ENCODE measurements around the gene RFX6. TPM values are rescaled to one million over a fixed set of nuclear protein-coding genes. Genes with fewer than 3 reads are reported as not detected.

Gene RFX6
- total RNA-seq, 2 donors from 2014 or later, result not detected

DNA sequence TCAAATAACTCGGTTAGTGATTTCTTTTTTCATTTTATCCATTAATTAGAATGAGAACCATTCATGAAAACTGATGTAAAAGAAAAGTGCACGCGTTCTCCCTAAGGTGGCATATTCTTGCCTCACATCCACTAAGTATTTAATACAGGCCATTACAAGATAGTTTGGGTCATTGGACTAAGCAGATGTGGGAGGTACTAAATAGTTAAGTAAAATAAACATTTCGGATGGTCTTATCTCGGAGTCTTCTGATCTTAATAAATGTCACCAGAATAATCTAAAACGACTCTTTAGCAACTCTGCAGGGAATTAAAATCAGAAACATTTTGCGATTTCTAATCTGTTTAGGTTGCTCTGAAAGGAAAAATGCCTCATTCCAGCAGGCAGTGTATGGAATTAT, 78.7 kb downstream of the RFX6 start:
- intact Hi-C loops (cut with DNase I), result no loop called here
- no peak for DNase-seq (ENCODE audit: low spot score)

DNA sequence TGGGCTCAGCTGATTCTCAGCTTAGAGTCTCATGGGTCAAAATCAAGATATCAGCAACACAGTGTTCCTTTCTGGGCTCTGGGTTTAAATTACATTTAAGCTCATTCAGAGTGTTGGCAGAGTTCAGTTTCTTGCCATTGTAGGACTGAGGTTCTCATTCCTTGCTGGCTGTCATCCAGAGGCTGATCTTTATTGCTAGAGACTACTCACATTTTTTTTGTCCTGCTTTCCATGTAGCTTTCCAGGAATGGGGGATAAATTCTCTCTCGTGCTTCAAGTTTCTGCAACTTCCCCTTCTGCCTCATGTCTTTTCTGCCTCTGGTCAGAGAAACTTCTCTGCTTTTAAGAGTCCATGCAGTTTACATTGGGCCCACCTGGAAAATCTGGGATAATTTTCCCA, 86.9 kb downstream of the RFX6 start:
- no peak for DNase-seq (ENCODE audit: low spot score)
- intact Hi-C loops (cut with DNase I), result no loop called here

DNA sequence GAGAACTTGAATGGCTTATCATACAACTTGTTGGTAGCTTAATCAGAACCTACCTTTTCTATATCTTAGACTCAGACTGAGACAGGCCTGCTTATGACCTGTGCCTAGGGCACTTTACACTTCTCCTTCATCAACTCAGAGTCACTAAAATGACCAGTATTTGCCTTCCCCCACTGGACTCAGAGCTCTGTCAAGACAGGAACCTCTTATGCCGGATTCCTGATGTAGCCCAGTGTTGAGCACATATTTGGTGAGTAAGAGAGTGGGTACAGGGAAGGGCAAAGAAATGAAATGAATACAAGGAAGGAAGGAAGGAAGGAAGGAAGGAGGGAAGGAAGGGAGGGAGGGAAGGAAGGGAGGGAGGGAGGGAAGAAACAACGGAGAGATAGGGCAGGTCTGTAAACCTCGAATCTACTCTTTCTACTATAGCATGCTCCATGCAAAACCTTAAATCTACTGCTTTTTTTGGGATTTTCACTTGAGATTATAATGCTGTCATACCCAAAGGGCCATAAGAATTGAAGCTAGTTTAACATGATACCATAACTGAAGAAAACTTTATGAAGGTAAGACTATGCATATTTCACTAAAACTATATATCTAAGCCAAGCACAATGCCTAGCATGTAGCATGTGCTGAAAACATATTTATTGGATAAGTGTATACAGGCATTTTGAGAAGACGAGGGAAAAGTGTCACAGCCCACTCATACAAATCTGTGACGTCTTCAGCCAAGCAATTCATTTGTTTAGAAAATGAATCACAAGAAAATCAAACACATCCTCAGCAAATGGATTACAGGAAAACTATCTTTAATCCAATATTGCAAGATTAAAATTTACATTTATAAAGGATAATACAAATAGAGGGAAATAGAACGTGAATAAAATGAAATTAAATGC, 89.9 kb downstream of the RFX6 start:
- DNase-seq (ENCODE audit: low spot score), result no peak
- intact Hi-C loops (cut with DNase I), result no loop called here

DNA sequence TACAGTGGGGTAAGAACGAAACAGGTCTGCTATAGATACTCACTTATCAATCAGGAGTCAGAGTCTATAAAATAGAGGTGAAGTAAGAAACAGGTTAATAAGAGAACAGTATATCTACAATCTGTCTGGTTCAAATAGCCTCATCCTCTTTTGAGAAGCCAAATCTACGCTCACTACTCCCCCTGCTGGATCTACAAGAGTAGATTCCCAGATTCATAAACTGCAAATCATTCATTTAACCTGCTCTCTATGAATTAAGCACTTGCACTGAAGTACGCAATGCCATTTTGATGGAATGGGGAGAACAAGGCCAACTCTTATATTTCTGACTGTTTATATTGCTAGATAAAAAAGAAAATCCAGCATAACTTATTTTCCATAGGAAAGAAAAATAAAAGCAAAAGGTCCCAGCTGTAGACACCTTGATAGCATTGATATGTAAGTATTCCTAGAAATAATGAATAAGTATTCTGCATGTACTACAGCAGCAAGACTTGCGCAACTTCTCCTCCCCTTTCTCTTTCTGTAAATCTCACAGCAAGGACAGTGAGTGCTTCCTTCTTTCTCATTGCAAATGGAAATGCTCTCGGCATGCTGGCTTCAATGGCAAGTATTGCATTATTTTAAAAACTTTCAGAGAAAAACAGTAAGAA, 92.3 kb downstream of the RFX6 start:
- intact Hi-C loops (cut with DNase I), result no loop called here
- no peak for DNase-seq (ENCODE audit: low spot score)

DNA sequence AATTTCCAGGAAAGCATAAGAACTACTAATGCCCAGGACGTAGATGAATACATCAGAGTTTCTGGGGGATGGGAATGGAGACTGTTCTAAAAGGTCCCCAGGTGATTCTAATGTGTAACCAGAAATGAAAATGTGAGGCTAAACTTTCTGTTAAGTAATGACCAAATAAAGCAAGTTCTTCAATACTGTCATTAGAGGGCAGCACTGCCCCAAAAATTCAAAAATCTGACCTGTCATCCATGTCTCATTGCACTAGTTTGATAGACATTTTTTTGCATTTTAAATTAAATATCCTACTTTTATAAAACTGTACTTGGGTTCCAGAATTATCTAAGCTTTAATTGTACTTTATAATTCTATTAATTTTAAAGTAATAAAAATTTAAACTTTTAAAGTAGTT, 94.9 kb downstream of the RFX6 start:
- intact Hi-C loops (cut with DNase I), result no loop called here
- DNase-seq (ENCODE audit: low spot score), result no peak

DNA sequence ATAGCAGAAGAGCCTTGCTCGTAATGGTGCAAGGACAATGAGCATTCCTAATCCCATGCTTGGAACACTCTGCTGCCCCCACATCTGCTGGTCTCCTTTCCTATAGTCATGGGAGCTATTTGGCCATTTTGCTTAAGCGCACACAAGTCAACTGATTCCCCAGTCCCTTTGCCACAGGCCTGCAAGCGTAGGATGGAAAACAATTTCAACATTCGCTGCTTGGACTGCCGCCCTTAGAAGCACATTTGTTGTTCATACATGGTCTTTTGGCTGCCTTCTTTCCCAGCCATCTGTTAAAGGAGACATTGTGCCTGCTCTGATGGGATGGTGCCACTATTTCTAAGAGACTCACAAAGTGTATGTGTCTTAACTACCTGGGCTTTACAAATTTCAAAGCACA, 96.9 kb downstream of the RFX6 start:
- no peak for DNase-seq (ENCODE audit: low spot score)
- intact Hi-C loops (cut with DNase I), result no loop called here

DNA sequence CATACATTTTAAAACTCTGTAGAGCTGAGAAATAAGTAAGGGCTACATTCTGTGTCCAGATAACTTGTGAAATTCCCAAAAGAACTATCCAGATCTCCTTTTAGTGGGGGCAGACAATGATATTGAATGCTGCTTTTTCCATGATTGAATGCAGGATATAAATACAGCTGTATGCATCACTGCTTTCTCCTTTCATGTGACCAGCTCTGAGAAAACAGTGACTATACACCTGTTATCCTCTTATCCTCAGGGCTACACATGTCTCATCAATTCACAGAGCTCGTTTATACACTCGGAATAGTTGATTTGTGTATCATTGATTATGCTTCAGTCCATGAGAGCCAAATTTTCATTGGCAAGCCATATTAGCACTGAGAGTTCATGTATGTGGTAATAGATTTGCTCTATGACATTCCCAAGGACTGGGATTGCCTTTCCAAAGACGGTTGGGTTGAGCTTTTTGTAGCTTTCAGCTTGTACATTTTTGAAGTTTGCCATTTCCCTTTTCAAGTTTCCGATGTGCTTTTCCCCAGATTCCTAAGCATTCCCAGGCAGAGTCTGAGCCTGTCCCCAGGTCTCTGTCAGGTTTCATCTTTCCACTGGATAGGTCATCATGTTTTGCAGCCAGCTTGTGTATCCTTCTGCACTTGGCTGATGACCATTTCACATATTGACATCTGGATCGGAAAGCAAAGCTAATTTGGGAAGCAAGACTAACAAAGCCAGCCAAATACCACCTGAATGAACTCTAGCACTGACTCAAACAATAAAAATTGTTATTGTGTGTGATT, 97.7 kb downstream of the RFX6 start:
- DNase-seq (ENCODE audit: low spot score), result no peak
- intact Hi-C loops (cut with DNase I), result no loop called here

DNA sequence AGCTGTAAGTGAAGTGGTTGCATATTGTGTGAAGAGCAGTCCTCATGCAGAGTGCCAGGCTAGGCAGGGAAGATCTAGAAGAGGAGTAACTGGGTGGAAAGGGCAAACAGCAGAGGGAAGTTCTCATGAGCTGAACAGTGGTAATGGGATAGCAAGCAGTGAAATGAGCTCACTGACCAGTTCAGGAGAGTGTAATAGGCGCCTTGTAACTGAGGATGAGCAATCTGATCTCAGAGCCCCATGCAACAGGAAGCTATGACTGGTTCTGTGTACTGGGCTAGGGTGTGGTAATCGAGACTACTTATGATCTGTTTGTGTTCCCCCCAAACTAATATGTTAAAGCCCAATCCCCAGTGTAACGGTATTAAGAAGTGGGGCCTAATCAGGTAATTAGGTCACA, 98.6 kb downstream of the RFX6 start:
- no peak for DNase-seq (ENCODE audit: low spot score)
- intact Hi-C loops (cut with DNase I), result no loop called here

DNA sequence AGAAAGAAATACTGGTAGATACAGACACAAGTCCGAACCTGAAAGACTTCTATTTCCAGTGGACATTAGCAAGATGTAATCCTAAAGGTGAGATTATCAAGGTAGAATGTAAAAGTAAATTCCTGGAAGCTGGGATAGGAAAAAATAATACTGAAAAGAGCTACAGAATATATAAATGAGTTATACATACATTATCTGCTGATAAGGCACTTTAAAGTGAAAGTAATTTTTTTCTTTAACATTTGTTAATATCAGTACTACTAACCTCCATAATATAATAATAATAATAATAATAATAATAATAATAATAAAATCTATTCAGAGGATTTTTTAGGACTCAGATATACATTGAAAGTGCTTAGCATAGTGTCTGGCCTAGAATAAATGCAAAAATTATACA, 102.5 kb downstream of the RFX6 start:
- DNase-seq (ENCODE audit: low spot score), result no peak
- intact Hi-C loops (cut with DNase I), result no loop called here

Other genes with a start within 250 kb of the RFX6 start
- gene ZUP1, start 208.5 kb upstream of the RFX6 start, total RNA-seq, result 10 to 100 TPM; 10.1 to 11.1 TPM
- 10 to 100 TPM; 18.3 to 23.7 TPM for gene KPNA5, start 196.0 kb upstream of the RFX6 start, total RNA-seq
- 1 to 10 TPM; 3.9 to 6.8 TPM for gene FAM162B, start 111.5 kb upstream of the RFX6 start, total RNA-seq
- gene GPRC6A, start 48.2 kb upstream of the RFX6 start, total RNA-seq, result not detected